GM12873 (cell line): Measurements from ENCODE around the gene E2F7.

Experiments
- TF ChIP-seq, protein P1 (sequence below): IDR thresholded peaks from 2 replicates; pipeline ENCODE4 v1.5.1; 2012; ENCODE audit warnings: low read depth, mild to moderate bottlenecking, moderate library complexity, low read length, control low read depth; ENCODE audit not compliant: insufficient read depth; ENCODE audit errors: missing control alignments

E2F7 gene, protein sequence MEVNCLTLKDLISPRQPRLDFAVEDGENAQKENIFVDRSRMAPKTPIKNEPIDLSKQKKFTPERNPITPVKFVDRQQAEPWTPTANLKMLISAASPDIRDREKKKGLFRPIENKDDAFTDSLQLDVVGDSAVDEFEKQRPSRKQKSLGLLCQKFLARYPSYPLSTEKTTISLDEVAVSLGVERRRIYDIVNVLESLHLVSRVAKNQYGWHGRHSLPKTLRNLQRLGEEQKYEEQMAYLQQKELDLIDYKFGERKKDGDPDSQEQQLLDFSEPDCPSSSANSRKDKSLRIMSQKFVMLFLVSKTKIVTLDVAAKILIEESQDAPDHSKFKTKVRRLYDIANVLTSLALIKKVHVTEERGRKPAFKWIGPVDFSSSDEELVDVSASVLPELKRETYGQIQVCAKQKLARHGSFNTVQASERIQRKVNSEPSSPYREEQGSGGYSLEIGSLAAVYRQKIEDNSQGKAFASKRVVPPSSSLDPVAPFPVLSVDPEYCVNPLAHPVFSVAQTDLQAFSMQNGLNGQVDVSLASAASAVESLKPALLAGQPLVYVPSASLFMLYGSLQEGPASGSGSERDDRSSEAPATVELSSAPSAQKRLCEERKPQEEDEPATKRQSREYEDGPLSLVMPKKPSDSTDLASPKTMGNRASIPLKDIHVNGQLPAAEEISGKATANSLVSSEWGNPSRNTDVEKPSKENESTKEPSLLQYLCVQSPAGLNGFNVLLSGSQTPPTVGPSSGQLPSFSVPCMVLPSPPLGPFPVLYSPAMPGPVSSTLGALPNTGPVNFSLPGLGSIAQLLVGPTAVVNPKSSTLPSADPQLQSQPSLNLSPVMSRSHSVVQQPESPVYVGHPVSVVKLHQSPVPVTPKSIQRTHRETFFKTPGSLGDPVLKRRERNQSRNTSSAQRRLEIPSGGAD

DNA sequence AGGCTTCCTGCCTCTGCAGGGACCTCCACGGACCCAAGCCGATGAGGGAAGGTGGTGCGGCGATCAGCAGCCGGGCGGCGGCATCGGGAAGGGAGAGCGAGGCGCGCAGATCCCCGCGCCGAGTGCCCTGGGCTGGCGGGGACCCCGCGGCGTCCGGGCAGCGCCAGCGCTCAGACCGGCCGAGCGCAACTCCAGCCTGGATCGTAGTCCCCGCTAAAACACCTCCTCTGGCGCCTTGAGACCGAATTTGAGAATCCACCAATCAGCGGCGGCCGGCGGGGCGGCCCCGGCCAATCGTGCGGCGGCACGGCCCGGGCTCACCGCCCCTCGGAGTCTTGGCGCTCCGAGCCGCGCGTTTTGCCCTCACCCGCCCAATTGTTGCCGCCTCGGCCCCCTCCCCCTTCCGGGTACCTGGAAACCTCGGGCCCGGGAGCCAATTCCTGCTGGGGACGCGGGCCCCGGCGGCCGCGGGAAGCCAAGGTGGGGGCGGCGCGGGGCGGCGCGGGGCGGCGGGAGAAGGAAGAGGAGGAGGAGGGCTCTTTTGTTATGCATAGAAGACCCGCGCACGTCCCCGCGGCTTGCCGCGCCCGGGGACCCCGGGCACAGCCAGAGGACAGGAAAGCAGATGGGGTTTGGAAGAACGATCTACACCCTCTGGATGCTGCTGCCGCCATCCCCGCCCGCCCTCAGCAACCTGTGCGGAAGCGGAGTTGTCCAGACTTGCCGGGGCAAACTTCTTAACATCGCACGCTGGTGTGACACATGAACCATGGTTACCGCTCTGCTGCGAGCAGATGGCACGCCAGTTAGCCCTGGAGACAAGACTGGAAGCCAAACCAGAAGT lies at the start of gene E2F7:
E2F7 (minus strand) TSS at position 209 of the 844 bp plus-strand sequence. CDS start 934 bp downstream, outside the sequence.
- TF ChIP-seq, protein P1, sequence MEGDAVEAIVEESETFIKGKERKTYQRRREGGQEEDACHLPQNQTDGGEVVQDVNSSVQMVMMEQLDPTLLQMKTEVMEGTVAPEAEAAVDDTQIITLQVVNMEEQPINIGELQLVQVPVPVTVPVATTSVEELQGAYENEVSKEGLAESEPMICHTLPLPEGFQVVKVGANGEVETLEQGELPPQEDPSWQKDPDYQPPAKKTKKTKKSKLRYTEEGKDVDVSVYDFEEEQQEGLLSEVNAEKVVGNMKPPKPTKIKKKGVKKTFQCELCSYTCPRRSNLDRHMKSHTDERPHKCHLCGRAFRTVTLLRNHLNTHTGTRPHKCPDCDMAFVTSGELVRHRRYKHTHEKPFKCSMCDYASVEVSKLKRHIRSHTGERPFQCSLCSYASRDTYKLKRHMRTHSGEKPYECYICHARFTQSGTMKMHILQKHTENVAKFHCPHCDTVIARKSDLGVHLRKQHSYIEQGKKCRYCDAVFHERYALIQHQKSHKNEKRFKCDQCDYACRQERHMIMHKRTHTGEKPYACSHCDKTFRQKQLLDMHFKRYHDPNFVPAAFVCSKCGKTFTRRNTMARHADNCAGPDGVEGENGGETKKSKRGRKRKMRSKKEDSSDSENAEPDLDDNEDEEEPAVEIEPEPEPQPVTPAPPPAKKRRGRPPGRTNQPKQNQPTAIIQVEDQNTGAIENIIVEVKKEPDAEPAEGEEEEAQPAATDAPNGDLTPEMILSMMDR, result no peak

- TF ChIP-seq, protein P1, result no peak
These were observed 48.6 kb upstream of the E2F7 start for GRCh38 chr12:77113971-77114370.

GRCh38 chr12:77108707-77109106 lies 43.3 kb upstream of the E2F7 start:
- TF ChIP-seq, protein P1, result no peak

DNA sequence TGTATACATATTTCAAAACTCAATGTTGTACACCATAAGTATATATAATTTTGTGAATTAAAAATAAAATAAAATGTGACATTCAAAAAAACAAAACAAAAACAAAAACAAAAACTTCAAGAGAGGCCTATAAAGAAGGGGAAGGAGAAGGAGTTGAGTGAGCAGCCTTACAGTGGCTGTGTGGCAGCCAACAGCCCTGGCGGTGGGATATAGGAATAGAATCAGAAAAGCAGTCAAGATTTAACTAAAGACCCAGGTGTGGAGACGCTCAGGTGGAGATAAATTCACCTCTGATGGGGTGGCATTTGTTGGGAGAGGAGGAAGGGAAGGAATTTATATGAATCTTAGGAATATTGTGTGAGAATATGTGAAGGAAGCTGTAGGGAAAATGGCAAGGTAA lies 41.8 kb upstream of the E2F7 start:
- TF ChIP-seq, protein P1, result no peak

DNA sequence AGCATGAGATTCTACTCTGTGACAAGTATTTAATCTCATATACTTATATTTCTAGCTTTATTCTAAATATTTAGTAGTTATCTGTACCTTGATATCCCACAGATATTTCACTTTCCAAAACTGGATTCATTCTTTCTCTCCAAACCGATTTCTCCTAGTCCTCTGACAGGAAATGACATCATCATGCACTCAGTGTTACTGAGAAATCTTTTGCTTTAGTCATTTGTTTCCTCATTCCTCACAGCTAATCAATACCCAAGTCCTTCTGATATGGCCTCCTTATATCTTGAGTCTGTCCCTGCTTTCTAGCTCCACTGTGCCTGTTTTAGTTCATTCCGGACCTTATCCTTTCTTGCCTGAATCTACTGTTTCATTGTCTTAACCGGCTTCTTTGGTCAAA lies 39.4 kb upstream of the E2F7 start:
- TF ChIP-seq, protein P1, result no peak

DNA sequence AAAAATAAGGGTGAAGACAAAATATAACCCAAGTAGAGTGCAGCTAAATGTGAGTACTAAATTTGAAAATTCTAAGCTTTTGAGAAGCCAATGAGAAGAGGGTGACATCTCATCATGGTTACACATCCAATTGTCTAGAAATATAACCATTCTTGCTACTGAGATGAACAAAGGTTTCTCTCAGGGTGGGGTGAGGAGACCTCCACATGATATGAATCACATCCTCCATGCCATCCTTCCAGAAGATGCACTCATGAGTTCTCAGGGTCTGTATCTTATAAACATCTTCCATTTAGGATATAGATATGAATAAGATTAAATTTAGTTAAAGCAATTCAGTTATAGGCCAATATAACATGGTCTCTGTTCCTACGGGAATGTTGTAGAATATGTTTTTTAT lies 38.9 kb upstream of the E2F7 start:
- TF ChIP-seq, protein P1, result no peak
